ENCODE data around the gene MBOAT1.

DNA sequence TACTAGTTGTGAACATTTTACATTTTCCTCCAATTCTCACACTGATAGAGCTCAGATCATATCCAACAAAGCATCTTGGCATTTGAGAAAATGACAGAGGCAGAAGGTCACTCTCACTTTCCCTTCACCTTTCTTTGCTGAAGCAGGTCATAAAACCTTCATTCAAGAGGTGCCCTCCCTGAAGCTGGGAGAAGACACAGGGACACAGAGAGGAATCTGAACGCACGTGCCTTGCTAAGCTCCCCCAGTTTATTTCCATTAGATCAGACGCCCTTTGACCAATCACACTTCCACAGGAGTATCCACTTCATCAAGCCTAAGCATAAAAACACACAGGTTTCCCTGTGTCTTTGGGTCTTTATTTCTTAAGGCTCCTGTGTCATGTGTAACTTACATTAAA lies 9.2 kb upstream of the MBOAT1 start:
- TF ChIP-seq, protein P1, sequence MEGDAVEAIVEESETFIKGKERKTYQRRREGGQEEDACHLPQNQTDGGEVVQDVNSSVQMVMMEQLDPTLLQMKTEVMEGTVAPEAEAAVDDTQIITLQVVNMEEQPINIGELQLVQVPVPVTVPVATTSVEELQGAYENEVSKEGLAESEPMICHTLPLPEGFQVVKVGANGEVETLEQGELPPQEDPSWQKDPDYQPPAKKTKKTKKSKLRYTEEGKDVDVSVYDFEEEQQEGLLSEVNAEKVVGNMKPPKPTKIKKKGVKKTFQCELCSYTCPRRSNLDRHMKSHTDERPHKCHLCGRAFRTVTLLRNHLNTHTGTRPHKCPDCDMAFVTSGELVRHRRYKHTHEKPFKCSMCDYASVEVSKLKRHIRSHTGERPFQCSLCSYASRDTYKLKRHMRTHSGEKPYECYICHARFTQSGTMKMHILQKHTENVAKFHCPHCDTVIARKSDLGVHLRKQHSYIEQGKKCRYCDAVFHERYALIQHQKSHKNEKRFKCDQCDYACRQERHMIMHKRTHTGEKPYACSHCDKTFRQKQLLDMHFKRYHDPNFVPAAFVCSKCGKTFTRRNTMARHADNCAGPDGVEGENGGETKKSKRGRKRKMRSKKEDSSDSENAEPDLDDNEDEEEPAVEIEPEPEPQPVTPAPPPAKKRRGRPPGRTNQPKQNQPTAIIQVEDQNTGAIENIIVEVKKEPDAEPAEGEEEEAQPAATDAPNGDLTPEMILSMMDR (IDR thresholded peaks at IDR 0.05) = no peak
- no peak for TF ChIP-seq POLR2A (IDR thresholded peaks at IDR 0.05)
